ENCODE data around the gene RAB15.

The RAB15 gene

GRCh38 chr14:64906022-64906421 is 66.1 kb downstream of the RAB15 start:
- no peak for ATAC-seq

DNA sequence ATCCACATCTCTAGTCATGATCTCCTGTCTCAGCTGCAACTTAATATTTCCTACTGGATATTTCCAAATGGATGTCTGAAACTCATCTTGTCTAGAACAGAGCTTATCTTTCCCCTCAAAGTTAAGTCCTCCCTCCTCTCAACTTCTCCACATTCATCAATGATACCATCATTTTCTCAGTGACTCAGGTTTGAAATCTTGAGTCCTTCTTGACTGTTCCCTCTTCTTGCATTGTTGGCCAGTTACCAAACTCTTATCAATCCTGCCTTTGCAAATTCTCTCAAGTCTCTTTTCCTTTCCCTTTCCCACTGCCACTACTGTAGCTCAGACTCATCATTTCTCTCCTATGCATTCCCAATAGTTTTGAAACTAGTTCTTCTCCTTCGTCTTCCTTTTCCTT is 72.2 kb downstream of the RAB15 start:
- no peak for DNase-seq
- no peak for ATAC-seq

More at GRCh38 chr14:64906022-64906421, 66.1 kb downstream of the RAB15 start:
- no peak for DNase-seq

Data from stimulated activated naive CD8-positive, alpha-beta T cell treated with anti-CD3 and anti-CD28 coated beads, Interleukin-15, Interleukin-2, amounts not matched to agents 100 U/mL and 50 U/mL, for 24 hours (primary cell).